Testis (tissue), 2 donors: Measurements from ENCODE around the gene RETREG3.

Experiments
- CTCF ChIP-seq, 3 experiments: fragments of 450-650 bp in 2 of 3; fragments of 200-600 bp in 1 of 3; sonication (generic) in 1 of 3; IDR thresholded peaks; one replicate each; pipeline ENCODE4 v1.5.1; 2016 to 2019; ENCODE audit warnings: antibody characterized with exemption in 3 of 3, mild to moderate bottlenecking in 2 of 3, moderate library complexity in 1 of 3
- POLR2A ChIP-seq: fragments of 450-650 bp; IDR thresholded peaks from one replicate; pipeline ENCODE4 v1.6.1; 2017; ENCODE audit warnings: antibody characterized with exemption, mild to moderate bottlenecking, moderate library complexity

DNA sequence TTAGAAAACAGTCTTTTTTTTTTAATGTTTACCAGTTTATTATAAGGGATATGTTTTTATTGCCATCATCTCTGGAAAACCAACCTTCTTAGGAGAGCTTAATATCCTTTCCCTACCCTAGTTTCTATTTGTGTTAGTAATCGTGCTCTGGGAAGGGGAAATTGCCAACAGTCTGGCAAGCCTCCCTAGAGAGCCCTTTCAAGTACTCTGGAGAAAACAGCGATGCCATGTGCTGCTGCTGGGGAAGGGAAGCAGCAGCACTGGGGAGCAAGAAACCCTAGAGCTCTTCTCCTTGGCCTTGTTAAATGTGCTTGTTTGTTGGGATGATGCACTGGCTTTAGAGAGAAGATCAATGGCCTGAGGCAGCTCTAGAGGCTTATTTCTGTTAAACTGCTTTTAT is 10.3 kb downstream of the RETREG3 start:
- TF ChIP-seq CTCF (IDR thresholded peaks at IDR 0.05) (no peak), POLR2A (no peak)
